AG04449 (cell line): ENCODE results near the gene TPST2.

ENCODE experiments used
- CTCF ChIA-PET: fragments of 350-600 bp; formaldehyde crosslinking; extraction: SDS; loops from one replicate; lab custom pipeline; 2021; ENCODE audit warnings: antibody characterized with exemption; lab: Yijun Ruan, JAX
- POLR2A ChIA-PET: fragments of 400-600, 350-600 bp; formaldehyde crosslinking; extraction: SDS; loops from one replicate; lab custom pipeline; 2020; ENCODE audit warnings: antibody characterized with exemption, inconsistent platforms; lab: Yijun Ruan, JAX
- DNase-seq: peaks from one replicate; pipeline ENCODE4 v3.0.0-alpha.2; 2010; ENCODE audit warnings: low read depth, low spot score
- H3K4me3 ChIP-seq: 2 replicates; pipeline ENCODE4 v1.5.1; 2011; ENCODE audit warnings: low read depth, mild to moderate bottlenecking, control low read depth, low read length
- TF ChIP-seq, protein P1 (sequence below): IDR thresholded peaks from one replicate; pipeline ENCODE4 v1.5.1; 2011; ENCODE audit warnings: mild to moderate bottlenecking, moderate library complexity, low read length, control low read depth, inconsistent platforms; ENCODE audit not compliant: insufficient read depth; ENCODE audit errors: missing control alignments

Gene TPST2

DNA sequence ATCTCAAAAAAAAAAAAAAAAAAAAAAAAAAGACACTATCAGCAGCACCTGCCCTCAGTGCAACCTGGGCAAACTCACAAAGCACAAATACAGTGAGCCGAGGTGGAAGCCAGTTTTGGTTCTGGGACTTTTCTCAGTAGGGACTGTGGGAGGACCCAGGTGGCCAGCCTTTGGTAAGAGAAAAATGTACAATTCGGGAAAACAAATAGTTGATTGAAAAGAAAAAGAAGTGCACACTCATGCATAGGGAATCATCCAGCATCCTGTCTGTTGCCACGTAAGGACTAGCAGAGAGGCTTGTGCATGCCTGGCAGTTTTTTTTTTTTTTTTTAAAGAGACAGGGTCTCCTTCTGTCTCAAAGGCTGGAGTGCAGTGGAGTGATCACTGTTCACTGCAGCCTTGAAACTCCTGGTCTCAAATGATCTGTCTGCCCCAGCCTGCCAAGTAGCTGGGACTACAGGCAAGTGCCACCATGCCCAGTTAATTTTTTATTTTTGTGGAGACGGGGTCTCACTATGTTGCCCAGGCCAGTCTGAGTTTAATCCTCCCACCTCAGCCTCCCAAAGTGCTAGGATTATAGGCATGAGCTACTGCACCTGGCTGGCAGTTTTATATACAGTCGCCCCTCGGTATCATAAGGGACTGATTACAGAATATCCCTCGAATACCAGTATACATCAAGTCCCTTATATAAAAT lies 36.7 kb downstream of the TPST2 start:
- ChIA-PET CTCF (interaction anchor here (0.7 to 0.8 kb wide), 2 partner anchors 112 to 647 kb away, joined by 3 to 4 read pairs; no protein-coding TSS in a partner anchor), POLR2A (no interaction called here)
- no peak overlapping the region; the same call in 1 of the 2 replicates for H3K4me3 ChIP-seq
- TF ChIP-seq, protein P1, sequence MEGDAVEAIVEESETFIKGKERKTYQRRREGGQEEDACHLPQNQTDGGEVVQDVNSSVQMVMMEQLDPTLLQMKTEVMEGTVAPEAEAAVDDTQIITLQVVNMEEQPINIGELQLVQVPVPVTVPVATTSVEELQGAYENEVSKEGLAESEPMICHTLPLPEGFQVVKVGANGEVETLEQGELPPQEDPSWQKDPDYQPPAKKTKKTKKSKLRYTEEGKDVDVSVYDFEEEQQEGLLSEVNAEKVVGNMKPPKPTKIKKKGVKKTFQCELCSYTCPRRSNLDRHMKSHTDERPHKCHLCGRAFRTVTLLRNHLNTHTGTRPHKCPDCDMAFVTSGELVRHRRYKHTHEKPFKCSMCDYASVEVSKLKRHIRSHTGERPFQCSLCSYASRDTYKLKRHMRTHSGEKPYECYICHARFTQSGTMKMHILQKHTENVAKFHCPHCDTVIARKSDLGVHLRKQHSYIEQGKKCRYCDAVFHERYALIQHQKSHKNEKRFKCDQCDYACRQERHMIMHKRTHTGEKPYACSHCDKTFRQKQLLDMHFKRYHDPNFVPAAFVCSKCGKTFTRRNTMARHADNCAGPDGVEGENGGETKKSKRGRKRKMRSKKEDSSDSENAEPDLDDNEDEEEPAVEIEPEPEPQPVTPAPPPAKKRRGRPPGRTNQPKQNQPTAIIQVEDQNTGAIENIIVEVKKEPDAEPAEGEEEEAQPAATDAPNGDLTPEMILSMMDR: no peak
- peak; percentile 62 for DNase-seq

DNA sequence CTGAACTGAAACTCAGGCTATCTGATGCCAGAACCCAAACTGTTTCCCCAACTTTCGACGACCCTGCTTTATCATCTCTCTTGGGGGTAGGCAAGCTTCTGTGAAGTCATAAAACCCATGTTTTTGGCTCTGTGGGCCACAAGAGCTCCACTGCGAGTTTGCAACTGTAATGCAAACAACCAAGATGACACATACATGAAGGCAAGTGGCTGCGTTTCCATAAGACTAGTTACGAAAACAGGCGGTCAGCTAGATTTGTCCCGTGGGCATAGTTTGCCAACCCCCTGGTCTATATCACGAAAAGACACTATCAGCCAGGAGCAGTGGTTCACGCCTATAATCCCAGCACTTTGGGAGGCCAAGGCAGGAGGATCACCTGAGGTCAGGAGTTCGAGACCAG lies 37.5 kb downstream of the TPST2 start:
- H3K4me3 ChIP-seq: no peak overlapping the region
- DNase-seq: no peak
- TF ChIP-seq, protein P1: no peak
- CTCF ChIA-PET: no interaction called here
- POLR2A ChIA-PET: no interaction called here

DNA sequence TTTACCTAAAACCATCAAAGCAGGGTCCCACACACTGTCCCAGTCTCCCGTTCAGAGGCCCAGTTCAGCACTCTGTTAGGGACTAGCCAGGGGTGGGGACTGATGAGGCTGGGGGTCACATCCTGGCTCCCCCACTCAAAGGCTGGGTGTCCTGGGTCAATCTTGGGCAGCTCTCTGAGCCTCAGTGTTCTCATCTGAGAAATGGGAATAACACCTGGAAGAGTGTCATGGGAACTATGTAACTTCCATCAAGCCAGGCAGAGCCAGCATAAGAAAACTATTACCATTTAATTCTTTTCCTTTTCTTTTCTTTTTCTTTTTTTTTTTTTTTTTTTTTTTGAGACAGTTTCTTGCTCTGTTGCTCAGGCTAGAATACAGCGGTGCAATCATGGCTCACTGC lies 38.4 kb downstream of the TPST2 start:
- CTCF ChIA-PET: interaction anchor here (0.8 to 2.0 kb wide), 4 partner anchors 13 to 154 kb away, joined by 3 to 13 read pairs (median 4); no protein-coding TSS in a partner anchor
- TF ChIP-seq, protein P1: no peak
- no peak for DNase-seq
- POLR2A ChIA-PET: no interaction called here
- no peak overlapping the region for H3K4me3 ChIP-seq

DNA sequence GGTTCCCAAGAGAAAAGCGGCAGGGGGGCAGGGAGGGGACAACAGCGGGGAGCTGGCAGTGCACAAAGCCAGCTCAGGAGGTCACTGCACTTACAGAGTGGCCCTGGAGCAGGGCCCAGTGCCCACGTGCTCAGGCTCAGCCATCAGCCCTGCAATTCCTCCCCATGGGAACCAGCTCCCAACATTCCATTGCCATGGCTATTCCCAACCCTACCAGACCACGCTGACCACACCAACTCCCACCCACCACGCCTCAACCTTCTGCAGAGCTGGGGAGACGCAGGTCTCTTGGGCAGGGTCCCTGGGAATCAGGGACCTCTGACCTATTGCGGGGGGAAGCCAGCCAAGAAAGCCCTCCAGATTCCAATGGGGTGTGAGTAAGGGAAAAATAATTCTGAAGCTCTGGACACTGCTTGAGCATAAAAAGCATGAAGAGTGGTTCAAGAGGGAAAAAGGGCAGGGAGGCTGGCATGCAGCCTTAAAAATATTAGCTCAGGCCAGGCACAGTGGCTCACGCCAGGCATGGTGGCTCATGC lies 39.4 kb downstream of the TPST2 start:
- H3K4me3 ChIP-seq: no peak overlapping the region
- CTCF ChIA-PET: interaction anchor here (0.8 to 2.0 kb wide), 5 partner anchors 12 to 153 kb away, joined by 3 to 13 read pairs (median 4); no protein-coding TSS in a partner anchor
- TF ChIP-seq, protein P1: no peak
- POLR2A ChIA-PET: interaction anchor here (0.6 to 0.8 kb wide), 2 partner anchors 122 to 134 kb away, joined by 3 to 4 read pairs; no protein-coding TSS in a partner anchor
- peak; percentile 51 for DNase-seq

DNA sequence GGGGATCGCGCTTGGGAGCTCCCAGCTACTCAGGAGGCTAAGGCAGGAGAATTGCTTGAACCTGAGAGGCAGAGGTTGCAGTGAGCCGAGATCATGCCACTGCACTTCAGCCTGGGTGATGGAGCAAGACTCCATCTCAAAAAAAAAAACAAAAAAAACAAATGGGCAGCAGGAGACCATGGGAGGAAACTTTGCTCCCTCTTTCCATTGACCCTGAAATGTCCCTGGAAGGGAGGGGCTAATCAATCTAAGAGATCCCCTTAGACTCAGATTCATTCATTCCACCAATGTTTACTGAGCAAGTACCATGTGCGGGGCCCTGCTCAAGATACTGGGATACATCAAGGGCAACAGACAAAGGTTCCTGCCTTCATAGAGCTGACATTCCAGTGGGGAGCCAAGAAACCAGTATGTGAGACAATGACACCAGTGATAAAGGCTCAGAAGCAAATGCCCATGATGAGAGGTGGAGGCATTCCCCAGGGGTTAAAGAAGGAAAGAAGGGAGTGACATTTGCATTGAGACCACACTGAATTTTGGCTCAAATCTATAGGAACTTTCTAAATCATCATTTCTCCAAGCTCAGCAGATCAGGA lies 39.9 kb downstream of the TPST2 start:
- H3K4me3 ChIP-seq: no peak overlapping the region
- ChIA-PET CTCF (interaction anchor here (1.2 to 2.0 kb wide), 2 partner anchors 116 to 123 kb away, joined by 3 to 13 read pairs; no protein-coding TSS in a partner anchor), POLR2A (interaction anchor here (0.6 to 0.8 kb wide), 2 partner anchors 123 to 134 kb away, joined by 3 to 4 read pairs; no protein-coding TSS in a partner anchor)
- no peak for DNase-seq
- TF ChIP-seq, protein P1: no peak

DNA sequence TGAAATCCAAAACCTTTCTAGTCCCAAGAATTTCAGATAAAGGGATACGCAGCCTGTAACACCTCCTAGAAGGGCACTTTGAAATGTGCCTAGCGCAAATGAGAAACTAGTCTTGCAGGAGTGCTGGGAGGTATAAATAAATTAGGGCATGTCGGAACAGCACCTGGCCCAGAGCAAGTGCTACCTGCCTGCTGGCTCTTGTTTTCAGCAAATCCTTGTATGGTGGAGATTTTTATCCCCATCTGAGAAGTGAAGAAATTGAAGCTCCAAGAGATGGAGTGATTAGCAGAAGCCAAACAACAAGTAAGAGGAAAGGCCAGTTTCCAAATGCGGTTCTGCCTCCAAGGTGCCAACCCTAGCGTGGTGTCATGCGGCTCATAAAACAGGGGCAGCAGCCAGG lies 40.9 kb downstream of the TPST2 start:
- DNase-seq: no peak
- H3K4me3 ChIP-seq: no peak overlapping the region
- TF ChIP-seq, protein P1: no peak
- ChIA-PET POLR2A (no interaction called here), CTCF (no interaction called here)
